ENCODE measurements around the gene UGT1A7.

DNA sequence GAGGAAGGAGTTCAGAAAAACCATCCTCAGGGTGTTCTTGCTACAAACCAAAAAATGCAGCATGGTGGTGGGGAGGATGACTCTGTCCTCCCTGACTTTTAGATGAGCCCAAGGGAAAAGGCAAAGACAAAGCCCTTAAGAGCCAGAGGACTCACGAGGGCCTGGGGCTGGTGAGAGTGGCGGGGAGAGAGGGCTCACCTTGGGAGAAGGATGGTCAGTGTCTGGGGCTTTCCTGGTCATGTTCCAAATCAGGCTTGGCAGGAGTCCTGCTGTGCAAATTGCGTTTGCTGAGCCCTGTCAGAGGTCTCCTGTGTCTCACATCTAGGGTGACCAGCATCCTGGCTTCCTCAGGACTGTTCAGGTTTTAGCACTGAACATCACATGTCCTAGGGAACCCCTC lies 83.1 kb downstream of the UGT1A7 start:
- TF ChIP-seq POLR2A (IDR thresholded peaks at IDR 0.05; ENCODE audit: low read depth, low read length) (no peak), POLR2AphosphoS5 (IDR thresholded peaks at IDR 0.05; ENCODE audit: low read depth, low read length) (no peak), TAF1 (IDR thresholded peaks at IDR 0.05; ENCODE audit: borderline replicate concordance, low read depth, low read length) (no peak)
